HG03066 (cell line): Measurements from ENCODE around the gene NELL2.
"Not testable (repeated sequence)": the region's sequence is repeated elsewhere in the genome, so short reads cannot be mapped to it uniquely, and the experiment has no call there.

ENCODE experiments used
- ATAC-seq: cut with Tn5 transposase; IDR thresholded peaks from one replicate; pipeline ENCODE4 v1.9.1; 2021; ENCODE audit warnings: low read depth; ENCODE audit not compliant: unreplicated experiment

NELL2 gene

GRCh38 chr12:44847888-44848702 lies 28.0 kb downstream of the NELL2 start:
- ATAC-seq: peak; percentile 73

GRCh38 chr12:44847403-44847802 lies 28.7 kb downstream of the NELL2 start:
- ATAC-seq: no peak

GRCh38 chr12:44846826-44847225 lies 29.3 kb downstream of the NELL2 start:
- no peak for ATAC-seq

- ATAC-seq: no peak
These were observed 33.4 kb downstream of the NELL2 start for GRCh38 chr12:44842669-44843068.

- ATAC-seq: no peak
These were observed 36.3 kb downstream of the NELL2 start for GRCh38 chr12:44839785-44840184.

- ATAC-seq: no peak
These were observed 38.9 kb downstream of the NELL2 start for GRCh38 chr12:44837114-44837755.

- no peak for ATAC-seq
These were observed 40.3 kb downstream of the NELL2 start for GRCh38 chr12:44835641-44836379.

GRCh38 chr12:44834996-44835395 lies 41.1 kb downstream of the NELL2 start:
- not testable (repeated sequence) for ATAC-seq

- ATAC-seq: no peak
These were observed 42.6 kb downstream of the NELL2 start for GRCh38 chr12:44833561-44833960.

GRCh38 chr12:44830566-44831055 lies 45.5 kb downstream of the NELL2 start:
- no peak for ATAC-seq

- ATAC-seq: no peak
These were observed 47.1 kb downstream of the NELL2 start for GRCh38 chr12:44829045-44829444.

- ATAC-seq: no peak
These were observed 48.2 kb downstream of the NELL2 start for GRCh38 chr12:44827832-44828438.

GRCh38 chr12:44821702-44822101 lies 54.4 kb downstream of the NELL2 start:
- not testable (repeated sequence) for ATAC-seq

- no peak for ATAC-seq
These were observed 56.2 kb downstream of the NELL2 start for GRCh38 chr12:44819884-44820283.

- ATAC-seq: no peak
These were observed 58.4 kb downstream of the NELL2 start for GRCh38 chr12:44817687-44818086.

GRCh38 chr12:44816446-44817017 lies 59.6 kb downstream of the NELL2 start:
- ATAC-seq: no peak

GRCh38 chr12:44812062-44812461 lies 64.1 kb downstream of the NELL2 start:
- ATAC-seq: no peak

GRCh38 chr12:44804068-44804467 lies 72.0 kb downstream of the NELL2 start:
- no peak for ATAC-seq

- ATAC-seq: no peak
These were observed 80.1 kb downstream of the NELL2 start for GRCh38 chr12:44795970-44796369.

- no peak for ATAC-seq
These were observed 87.4 kb downstream of the NELL2 start for GRCh38 chr12:44788731-44789130.
